ENCODE data around the gene FOXA3.

The FOXA3 gene

GRCh38 chr19:45917421-45918091 lies 53.4 kb downstream of the FOXA3 start:
- Histone ChIP-seq H3K9me3 (ENCODE audit: insufficient read depth, low read length) (no peaks in the 10 kb centered on the region), H2AFZ (ENCODE audit: low read depth, low read length, severe bottlenecking) (no peak overlapping the region), H3K4me3 (ENCODE audit: insufficient read depth, low read length, poor library complexity, severe bottlenecking) (no peak overlapping the region), H3K9ac (ENCODE audit: low read length) (no peak overlapping the region), H3K4me2 (ENCODE audit: low read depth, low read length, poor library complexity, severe bottlenecking) (no peak overlapping the region), H3K27ac (ENCODE audit: low read depth, low read length) (no peak overlapping the region), H3K36me3 (ENCODE audit: low read length) (no peaks in the 10 kb centered on the region), H3K9me2 (replicated peaks; ENCODE audit: insufficient read depth, low read length) (no peaks in the 10 kb centered on the region), H3F3A (ENCODE audit: insufficient read depth) (no peaks in the 10 kb centered on the region), H3K27me3 (ENCODE audit: low read length) (no peaks in the 10 kb centered on the region), H3K79me2 (ENCODE audit: insufficient read depth, low read length) (no peaks in the 10 kb centered on the region), H4K20me1 (ENCODE audit: low read depth, low read length) (no peaks in the 10 kb centered on the region)
- TF ChIP-seq EZH2phosphoT487 (conservative IDR thresholded peaks at IDR 0.05; ENCODE audit: low read length), result no peak
- no peak for TF ChIP-seq CTCF (IDR thresholded peaks at IDR 0.05; ENCODE audit: insufficient read depth, low read length, poor library complexity, severe bottlenecking)

- TF ChIP-seq EZH2phosphoT487 (conservative IDR thresholded peaks at IDR 0.05; ENCODE audit: low read length) (no peak), CTCF (IDR thresholded peaks at IDR 0.05; ENCODE audit: insufficient read depth, low read length, poor library complexity, severe bottlenecking) (no peak)
- Histone ChIP-seq H2AFZ (ENCODE audit: low read depth, low read length, severe bottlenecking) (no peak overlapping the region), H3K9me3 (ENCODE audit: insufficient read depth, low read length) (no peaks in the 10 kb centered on the region), H3K4me3 (ENCODE audit: insufficient read depth, low read length, poor library complexity, severe bottlenecking) (no peak overlapping the region), H4K20me1 (ENCODE audit: low read depth, low read length) (no peaks in the 10 kb centered on the region), H3F3A (ENCODE audit: insufficient read depth) (no peaks in the 10 kb centered on the region), H3K79me2 (ENCODE audit: insufficient read depth, low read length) (no peaks in the 10 kb centered on the region), H3K27me3 (ENCODE audit: low read length) (no peaks in the 10 kb centered on the region), H3K9me2 (replicated peaks; ENCODE audit: insufficient read depth, low read length) (no peaks in the 10 kb centered on the region), H3K9ac (ENCODE audit: low read length) (no peak overlapping the region), H3K4me2 (ENCODE audit: low read depth, low read length, poor library complexity, severe bottlenecking) (no peak overlapping the region), H3K27ac (ENCODE audit: low read depth, low read length) (no peak overlapping the region), H3K36me3 (ENCODE audit: low read length) (no peaks in the 10 kb centered on the region)
These were observed 54.6 kb downstream of the FOXA3 start for GRCh38 chr19:45918721-45919120.

- no peak for TF ChIP-seq EZH2phosphoT487 (conservative IDR thresholded peaks at IDR 0.05; ENCODE audit: low read length)
- TF ChIP-seq CTCF (IDR thresholded peaks at IDR 0.05; ENCODE audit: insufficient read depth, low read length, poor library complexity, severe bottlenecking), result no peak
- Histone ChIP-seq H3K79me2 (ENCODE audit: insufficient read depth, low read length) (no peaks in the 10 kb centered on the region), H3K4me3 (ENCODE audit: insufficient read depth, low read length, poor library complexity, severe bottlenecking) (no peak overlapping the region), H3K9ac (ENCODE audit: low read length) (no peak overlapping the region), H3K36me3 (ENCODE audit: low read length) (no peaks in the 10 kb centered on the region), H3K9me3 (ENCODE audit: insufficient read depth, low read length) (no peaks in the 10 kb centered on the region), H3K27me3 (ENCODE audit: low read length) (no peaks in the 10 kb centered on the region), H3F3A (ENCODE audit: insufficient read depth) (no peaks in the 10 kb centered on the region), H4K20me1 (ENCODE audit: low read depth, low read length) (no peaks in the 10 kb centered on the region), H2AFZ (ENCODE audit: low read depth, low read length, severe bottlenecking) (no peak overlapping the region), H3K27ac (ENCODE audit: low read depth, low read length) (no peak overlapping the region), H3K4me2 (ENCODE audit: low read depth, low read length, poor library complexity, severe bottlenecking) (no peak overlapping the region), H3K9me2 (replicated peaks; ENCODE audit: insufficient read depth, low read length) (no peaks in the 10 kb centered on the region)
These were observed 55.6 kb downstream of the FOXA3 start for GRCh38 chr19:45919678-45920077.
